Activated CD4-positive, CD25-positive, alpha-beta regulatory T cell treated with anti-CD3 and anti-CD28 coated beads, Interleukin-2, amount 50 U/mL, for 72 hours (primary cell): ENCODE measurements around the gene RCAN2.

Experiments used
- DNase-seq: peaks from one replicate; pipeline ENCODE4 v3.0.0; 2021

RCAN2 gene

GRCh38 chr6:46288835-46289234 lies 202.4 kb downstream of the RCAN2 start:
- DNase-seq, result no peak

- DNase-seq, result no peak
These were observed 203.6 kb downstream of the RCAN2 start for GRCh38 chr6:46287681-46288080.

- DNase-seq, result no peak
These were observed 204.2 kb downstream of the RCAN2 start for GRCh38 chr6:46287043-46287442.

GRCh38 chr6:46284475-46284874 lies 206.8 kb downstream of the RCAN2 start:
- DNase-seq, result no peak

GRCh38 chr6:46281110-46281509 lies 210.1 kb downstream of the RCAN2 start:
- DNase-seq, result no peak

GRCh38 chr6:46279874-46280273 lies 211.4 kb downstream of the RCAN2 start:
- DNase-seq, result no peak

- DNase-seq, result no peak
These were observed 214.6 kb downstream of the RCAN2 start for GRCh38 chr6:46276576-46277142.

GRCh38 chr6:46274502-46274901 lies 216.7 kb downstream of the RCAN2 start:
- no peak for DNase-seq

GRCh38 chr6:46273911-46274310 lies 217.3 kb downstream of the RCAN2 start:
- no peak for DNase-seq

- no peak for DNase-seq
These were observed 219.5 kb downstream of the RCAN2 start for GRCh38 chr6:46271728-46272127.

- no peak for DNase-seq
These were observed 220.1 kb downstream of the RCAN2 start for GRCh38 chr6:46271107-46271506.

GRCh38 chr6:46270336-46270735 lies 220.9 kb downstream of the RCAN2 start:
- DNase-seq, result no peak

GRCh38 chr6:46269447-46270229 lies 221.6 kb downstream of the RCAN2 start:
- no peak for DNase-seq

- DNase-seq, result no peak
These were observed 223.7 kb downstream of the RCAN2 start for GRCh38 chr6:46267515-46267914.

- no peak for DNase-seq
These were observed 225.9 kb downstream of the RCAN2 start for GRCh38 chr6:46265373-46265772.

GRCh38 chr6:46263707-46264086 lies 227.6 kb downstream of the RCAN2 start:
- no peak for DNase-seq

- DNase-seq, result no peak
These were observed 228.1 kb downstream of the RCAN2 start for GRCh38 chr6:46262928-46263706.

GRCh38 chr6:46258249-46258648 lies 233.0 kb downstream of the RCAN2 start:
- DNase-seq, result no peak

GRCh38 chr6:46255528-46255927 lies 235.7 kb downstream of the RCAN2 start:
- DNase-seq, result no peak

- DNase-seq, result no peak
These were observed 236.3 kb downstream of the RCAN2 start for GRCh38 chr6:46254946-46255345.

- no peak for DNase-seq
These were observed 236.9 kb downstream of the RCAN2 start for GRCh38 chr6:46254331-46254730.

GRCh38 chr6:46251583-46252339 lies 239.5 kb downstream of the RCAN2 start:
- no peak for DNase-seq

GRCh38 chr6:46248143-46248542 lies 243.1 kb downstream of the RCAN2 start:
- no peak for DNase-seq
